ENCODE data around the gene C11orf42. TPM values are rescaled to one million over a fixed set of nuclear protein-coding genes. Genes with fewer than 3 reads are reported as not detected.

Gene C11orf42
- total and polyA plus RNA-seq, 7 experiments from 2014 or later: not detected

GRCh38 chr11:6196396-6196795 lies 9.0 kb upstream of the C11orf42 start:
- H3K36me3 Mint-ChIP-seq: peaks cover 0 to 4% (median 0%) of the 10 kb centered on the region in 5 donors
- no peak overlapping the region for H3K27ac Mint-ChIP-seq
- ChIA-PET POLR2A (no interaction called here), CTCF (interaction anchor here (0.6 kb wide), 1 partner anchor 164 kb away, joined by 3 read pairs; no protein-coding TSS in a partner anchor)
- H3K4me1 Mint-ChIP-seq: peaks cover 0 to 18% (median 6%) of the 10 kb centered on the region in 7 donors
- no peaks in the 10 kb centered on the region for H3K9me3 ChIP-seq (ENCODE audit: control insufficient read depth in 2 of 3, low read length in 3 of 3)
- no peaks in the 10 kb centered on the region for H3K36me3 ChIP-seq (ENCODE audit: control insufficient read depth in 2 of 3, insufficient read depth in 3 of 3, low read length in 3 of 3)
- H3K9me3 Mint-ChIP-seq: peaks cover 0 to 2% (median 0%) of the 10 kb centered on the region in 11 donors
- no peak for DNase-seq
- H3K4me1 ChIP-seq (ENCODE audit: control insufficient read depth in 2 of 2, insufficient read depth in 2 of 2, low read length in 2 of 2): peaks cover 0 to 8% of the 10 kb centered on the region in 2 donors
- ATAC-seq: no peak
- no peak overlapping the region for H3K4me3 Mint-ChIP-seq
- H3K4me3 ChIP-seq (ENCODE audit: low read length): no peak overlapping the region
- intact Hi-C loops (cut with micrococcal nuclease): loop anchor here in 1 of 2 donors (1.0 kb wide), 1 partner anchor 38 kb away; the partner anchor contains the start of gene FHIP1B
- peaks cover 0 to 8% (median 0%) of the 10 kb centered on the region in 5 donors for H3K27me3 Mint-ChIP-seq
- no peak overlapping the region for H3K27ac ChIP-seq (ENCODE audit: low read depth, low read length)
- no peaks in the 10 kb centered on the region for H3K27me3 ChIP-seq (ENCODE audit: control insufficient read depth in 2 of 2, insufficient read depth in 2 of 2, low read length in 2 of 2)

DNA sequence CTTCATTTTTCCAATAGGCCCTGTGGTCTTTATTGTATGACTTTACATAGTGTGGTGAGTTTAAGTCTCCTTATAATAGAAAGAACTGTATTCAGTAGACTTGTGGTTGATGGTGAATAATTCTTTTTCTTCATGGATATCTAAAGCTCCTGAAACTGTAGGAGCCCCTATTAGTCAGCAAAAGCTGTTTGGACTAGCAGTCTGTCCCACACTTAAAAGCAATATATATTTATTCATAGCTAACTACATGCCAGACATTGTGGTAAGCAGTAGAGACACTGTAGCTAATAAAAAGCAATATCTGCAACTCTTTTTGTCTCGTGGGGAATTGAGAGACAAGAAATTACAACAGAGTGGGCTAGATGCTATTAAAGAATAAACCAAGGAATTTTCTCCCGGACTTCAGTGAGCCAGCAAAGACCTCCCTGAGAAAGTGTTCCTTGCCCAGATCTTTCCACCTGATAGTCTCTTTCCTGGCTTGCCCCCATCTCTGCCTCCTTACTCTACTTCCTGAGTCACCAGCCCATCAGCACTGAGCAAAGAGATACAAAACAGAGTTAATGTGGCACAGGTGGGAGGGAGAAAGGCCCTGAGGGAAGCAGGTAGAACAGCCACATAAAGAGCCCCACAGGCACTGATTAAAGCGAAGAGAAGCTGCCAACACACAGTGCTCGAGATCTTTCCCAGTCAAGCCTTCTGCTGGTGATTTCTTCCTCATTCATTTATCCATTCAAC lies 7.7 kb upstream of the C11orf42 start:
- Histone ChIP-seq H3K4me1 (ENCODE audit: control insufficient read depth in 2 of 2, insufficient read depth in 2 of 2, low read length in 2 of 2) (peaks cover 0 to 12% of the 10 kb centered on the region in 2 donors), H3K36me3 (ENCODE audit: control insufficient read depth in 2 of 3, insufficient read depth in 3 of 3, low read length in 3 of 3) (no peaks in the 10 kb centered on the region), H3K27ac (ENCODE audit: low read depth, low read length) (no peak overlapping the region), H3K9me3 (ENCODE audit: control insufficient read depth in 2 of 3, low read length in 3 of 3) (no peaks in the 10 kb centered on the region), H3K27me3 (ENCODE audit: control insufficient read depth in 2 of 2, insufficient read depth in 2 of 2, low read length in 2 of 2) (no peaks in the 10 kb centered on the region), H3K4me3 (ENCODE audit: low read length) (no peak overlapping the region)
- Mint-ChIP-seq H3K27me3 (peaks cover 0 to 6% (median 0%) of the 10 kb centered on the region in 5 donors), H3K4me3 (no peak overlapping the region), H3K9me3 (peaks cover 0 to 2% (median 0%) of the 10 kb centered on the region in 11 donors), H3K27ac (no peak overlapping the region), H3K4me1 (peaks cover 0 to 26% (median 6%) of the 10 kb centered on the region in 7 donors), H3K36me3 (peaks cover 0 to 7% (median 0%) of the 10 kb centered on the region in 5 donors)
- intact Hi-C loops (cut with micrococcal nuclease): no loop called here
- DNase-seq (no peak), ATAC-seq (no peak)
- CTCF ChIA-PET: no interaction called here
- POLR2A ChIA-PET: no interaction called here

- Histone ChIP-seq H3K9me3 (ENCODE audit: control insufficient read depth in 2 of 3, low read length in 3 of 3) (no peaks in the 10 kb centered on the region), H3K36me3 (ENCODE audit: control insufficient read depth in 2 of 3, insufficient read depth in 3 of 3, low read length in 3 of 3) (no peaks in the 10 kb centered on the region), H3K27me3 (ENCODE audit: control insufficient read depth in 2 of 2, insufficient read depth in 2 of 2, low read length in 2 of 2) (no peaks in the 10 kb centered on the region), H3K27ac (ENCODE audit: low read depth, low read length) (no peak within 1 kb of the TSS), H3K4me1 (ENCODE audit: control insufficient read depth in 2 of 2, insufficient read depth in 2 of 2, low read length in 2 of 2) (peaks cover 0 to 28% of the 10 kb centered on the region in 2 donors), H3K4me3 (ENCODE audit: low read length) (no peak within 1 kb of the TSS)
- Mint-ChIP-seq H3K27ac (no peak within 1 kb of the TSS), H3K27me3 (peaks cover 0 to 2% (median 0%) of the 10 kb centered on the region in 5 donors), H3K4me3 (no peak within 1 kb of the TSS), H3K9me3 (peaks cover 0 to 2% (median 0%) of the 10 kb centered on the region in 11 donors), H3K4me1 (peaks cover 12 to 42% (median 21%) of the 10 kb centered on the region in 7 donors), H3K36me3 (peaks cover 0 to 12% (median 5%) of the 10 kb centered on the region in 5 donors)
- intact Hi-C loops (cut with micrococcal nuclease): no loop called here
- DNase-seq: no peak
- ATAC-seq: no peak
- POLR2A ChIA-PET: no interaction called here
- CTCF ChIA-PET: no interaction called here
Observed at GRCh38 chr11:6199174-6199810, 6.1 kb upstream of the C11orf42 start, which contains the start of gene OR52W1. TSS of gene OR52W1 (plus strand) at chr11:6199224. CDS start at chr11:6199224, 0 bp downstream.

DNA sequence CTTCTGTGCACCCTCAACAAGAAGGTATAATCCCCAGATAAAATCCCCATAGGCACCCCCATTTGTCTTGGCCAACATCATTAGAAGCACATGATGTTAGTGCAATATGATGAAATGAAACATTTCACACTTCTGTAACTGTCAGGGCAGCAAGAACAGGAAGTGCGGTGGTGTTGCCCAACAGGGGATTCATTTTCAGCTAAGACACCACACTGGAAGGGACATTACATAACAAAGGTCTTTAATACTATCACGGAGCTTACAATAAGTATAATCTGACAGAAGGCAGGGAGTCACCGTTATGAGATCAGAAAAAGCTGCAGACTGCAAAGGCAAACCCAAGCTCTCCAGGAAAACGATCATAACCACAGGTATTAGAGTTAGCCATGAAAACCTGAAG lies 4.4 kb upstream of the C11orf42 start:
- DNase-seq (no peak), ATAC-seq (peak; percentile 74)
- Mint-ChIP-seq H3K4me3 (peak overlapping the region in 1 of 10 donors; percentile 2), H3K9me3 (peaks cover 0 to 2% (median 0%) of the 10 kb centered on the region in 11 donors), H3K27ac (peak overlapping the region in 2 of 9 donors; percentile 4 to 77), H3K4me1 (peaks cover 18 to 53% (median 33%) of the 10 kb centered on the region in 7 donors), H3K27me3 (peaks cover 0 to 2% (median 0%) of the 10 kb centered on the region in 5 donors), H3K36me3 (peaks cover 0 to 18% (median 9%) of the 10 kb centered on the region in 5 donors)
- Histone ChIP-seq H3K27ac (ENCODE audit: low read depth, low read length) (no peak overlapping the region), H3K4me1 (ENCODE audit: control insufficient read depth in 2 of 2, insufficient read depth in 2 of 2, low read length in 2 of 2) (peaks cover 0 to 28% of the 10 kb centered on the region in 2 donors), H3K27me3 (ENCODE audit: control insufficient read depth in 2 of 2, insufficient read depth in 2 of 2, low read length in 2 of 2) (no peaks in the 10 kb centered on the region), H3K36me3 (ENCODE audit: control insufficient read depth in 2 of 3, insufficient read depth in 3 of 3, low read length in 3 of 3) (no peaks in the 10 kb centered on the region), H3K9me3 (ENCODE audit: control insufficient read depth in 2 of 3, low read length in 3 of 3) (no peaks in the 10 kb centered on the region), H3K4me3 (ENCODE audit: low read length) (no peak overlapping the region)
- intact Hi-C loops (cut with micrococcal nuclease): no loop called here
- ChIA-PET POLR2A (interaction anchor here (0.6 kb wide), 1 partner anchor 12 kb away, joined by 3 read pairs; no protein-coding TSS in a partner anchor), CTCF (no interaction called here)

DNA sequence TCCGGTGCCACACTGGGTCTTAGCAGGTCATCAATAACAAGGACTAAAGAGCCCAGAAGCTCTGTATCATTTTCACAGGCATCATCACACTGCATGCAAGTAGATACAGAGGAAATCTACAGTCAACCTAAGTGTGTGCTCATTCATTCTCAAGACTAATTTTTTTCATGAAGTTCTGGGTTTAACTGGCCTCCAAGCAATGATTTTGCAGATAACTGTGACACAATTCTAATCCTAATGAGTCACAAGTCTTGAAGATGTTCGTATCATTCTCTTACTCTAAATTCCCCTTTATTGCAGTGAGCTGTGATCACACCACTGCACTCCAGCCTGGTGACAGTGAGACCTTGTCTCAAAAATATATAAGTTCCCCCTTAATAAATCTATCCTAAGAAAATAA lies 3.9 kb upstream of the C11orf42 start:
- Histone ChIP-seq H3K27me3 (ENCODE audit: control insufficient read depth in 2 of 2, insufficient read depth in 2 of 2, low read length in 2 of 2) (no peaks in the 10 kb centered on the region), H3K9me3 (ENCODE audit: control insufficient read depth in 2 of 3, low read length in 3 of 3) (no peaks in the 10 kb centered on the region), H3K36me3 (ENCODE audit: control insufficient read depth in 2 of 3, insufficient read depth in 3 of 3, low read length in 3 of 3) (no peaks in the 10 kb centered on the region), H3K4me3 (ENCODE audit: low read length) (no peak overlapping the region), H3K4me1 (ENCODE audit: control insufficient read depth in 2 of 2, insufficient read depth in 2 of 2, low read length in 2 of 2) (peaks cover 0 to 28% of the 10 kb centered on the region in 2 donors), H3K27ac (ENCODE audit: low read depth, low read length) (no peak overlapping the region)
- Mint-ChIP-seq H3K27me3 (no peaks in the 10 kb centered on the region), H3K4me3 (no peak overlapping the region), H3K36me3 (peaks cover 0 to 19% (median 9%) of the 10 kb centered on the region in 5 donors), H3K27ac (no peak overlapping the region), H3K9me3 (peaks cover 0 to 2% (median 0%) of the 10 kb centered on the region in 11 donors), H3K4me1 (peaks cover 18 to 48% (median 32%) of the 10 kb centered on the region in 7 donors)
- intact Hi-C loops (cut with micrococcal nuclease): no loop called here
- DNase-seq (no peak), ATAC-seq (peak; percentile 81)
- ChIA-PET POLR2A (interaction anchor here (0.6 kb wide), 1 partner anchor 11 kb away, joined by 3 read pairs; no protein-coding TSS in a partner anchor), CTCF (no interaction called here)

- intact Hi-C loops (cut with micrococcal nuclease): no loop called here
- Mint-ChIP-seq H3K27me3 (no peaks in the 10 kb centered on the region), H3K9me3 (peaks cover 0 to 2% (median 0%) of the 10 kb centered on the region in 11 donors), H3K36me3 (peaks cover 0 to 23% (median 9%) of the 10 kb centered on the region in 5 donors), H3K4me3 (no peak overlapping the region), H3K4me1 (peaks cover 18 to 46% (median 29%) of the 10 kb centered on the region in 7 donors), H3K27ac (no peak overlapping the region)
- ATAC-seq (no peak), DNase-seq (no peak)
- Histone ChIP-seq H3K4me1 (ENCODE audit: control insufficient read depth in 2 of 2, insufficient read depth in 2 of 2, low read length in 2 of 2) (peaks cover 0 to 28% of the 10 kb centered on the region in 2 donors), H3K36me3 (ENCODE audit: control insufficient read depth in 2 of 3, insufficient read depth in 3 of 3, low read length in 3 of 3) (no peaks in the 10 kb centered on the region), H3K27me3 (ENCODE audit: control insufficient read depth in 2 of 2, insufficient read depth in 2 of 2, low read length in 2 of 2) (no peaks in the 10 kb centered on the region), H3K4me3 (ENCODE audit: low read length) (no peak overlapping the region), H3K9me3 (ENCODE audit: control insufficient read depth in 2 of 3, low read length in 3 of 3) (no peaks in the 10 kb centered on the region), H3K27ac (ENCODE audit: low read depth, low read length) (no peak overlapping the region)
- POLR2A ChIA-PET: no interaction called here
- CTCF ChIA-PET: no interaction called here
Observed at GRCh38 chr11:6202041-6202440, 3.3 kb upstream of the C11orf42 start.
